Endodermal cell (in vitro differentiated cells): Measurements from ENCODE around the gene PTHLH. TPM values are rescaled to one million over a fixed set of nuclear protein-coding genes. Genes with fewer than 3 reads are reported as not detected.

Source experiments
- DNase-seq: peaks from one replicate; pipeline ENCODE4 v3.0.0-alpha.2; 2017
- H3K27ac ChIP-seq: 2 replicates; pipeline ENCODE4 v1.5.1; 2013; ENCODE audit warnings: mild to moderate bottlenecking, low read depth, low read length, moderate library complexity
- H3K27me3 ChIP-seq: 2 replicates; pipeline ENCODE4 v1.6.1; 2013; ENCODE audit warnings: mild to moderate bottlenecking, low read length, moderate library complexity; ENCODE audit not compliant: insufficient read depth, control insufficient read depth, poor library complexity, severe bottlenecking
- H3K36me3 ChIP-seq: 2 replicates; pipeline ENCODE4 v1.7.0; 2013; ENCODE audit warnings: mild to moderate bottlenecking, low read length, moderate library complexity; ENCODE audit not compliant: control insufficient read depth, insufficient read depth
- H3K4me1 ChIP-seq: one replicate; pipeline ENCODE4 v1.7.0; 2013; ENCODE audit warnings: low read length; ENCODE audit not compliant: control insufficient read depth, insufficient read depth
- H3K4me3 ChIP-seq: 2 replicates; pipeline ENCODE4 v1.5.1; 2013; ENCODE audit warnings: mild to moderate bottlenecking, low read length, moderate library complexity
- H3K9ac ChIP-seq: 2 replicates; pipeline ENCODE4 v1.6.1; 2013; ENCODE audit warnings: mild to moderate bottlenecking, low read length, moderate library complexity; ENCODE audit not compliant: poor library complexity, severe bottlenecking; ENCODE audit errors: extremely low read depth
- H3K9me3 ChIP-seq: 2 replicates; pipeline ENCODE4 v1.6.1; 2013; ENCODE audit warnings: mild to moderate bottlenecking, low read length, moderate library complexity; ENCODE audit not compliant: control insufficient read depth
- H3K27ac Mint-ChIP-seq: 2 replicates; pipeline ENCODE4 v1.8.0; 2020; ENCODE audit warnings: mixed read lengths
- H3K27me3 Mint-ChIP-seq: 2 replicates; pipeline ENCODE4 v1.8.0; 2021; ENCODE audit warnings: mild to moderate bottlenecking, mixed read lengths; ENCODE audit not compliant: insufficient read depth
- H3K36me3 Mint-ChIP-seq: 2 replicates; pipeline ENCODE4 v1.8.0; 2020; ENCODE audit warnings: low read depth, mixed read lengths
- H3K4me1 Mint-ChIP-seq: 2 replicates; pipeline ENCODE4 v1.8.0; 2020; ENCODE audit warnings: mixed read lengths
- H3K4me3 Mint-ChIP-seq: 2 replicates; pipeline ENCODE4 v1.8.0; 2020; ENCODE audit warnings: mild to moderate bottlenecking, moderate library complexity, mixed read lengths
- H3K9me3 Mint-ChIP-seq: 2 replicates; pipeline ENCODE4 v1.8.0; 2020; ENCODE audit warnings: mild to moderate bottlenecking, mixed read lengths
- WGBS, 2 experiments: methylation state at CpG; one replicate each; pipeline versions ENCODE4 v1.1.5 to v1.1.7; 2013; ENCODE audit warnings: missing lambda C conversion rate in 2 of 2, mixed read lengths in 1 of 2; ENCODE audit not compliant: insufficient coverage in 1 of 2, insufficient read length in 1 of 2; 5-methylcytosine and 5-hydroxymethylcytosine counted together
- long read RNA-seq, 4 experiments: library from polyadenylated mRNA in 2 of 4; library from RNA in 1 of 4; library from capped mRNA in 1 of 4; stranded (forward) in 3 of 4; unstranded in 1 of 4; transcript quantifications; one replicate each; pipeline ENCODE4 v2.0.0, GENCODE V29; 2020 to 2021; ENCODE audit warnings: inconsistent platforms in 1 of 4
- polyA plus RNA-seq, 2 experiments: library from polyadenylated mRNA; stranded (reverse); fragments of 50-300 nt; gene quantifications; one replicate each; pipeline ENCODE4 v1.2.3, GENCODE V29; 2013
- total RNA-seq, 2 donors: library from RNA; stranded (reverse); fragmentation: NEBNext Ultra II Directional in 1 of 2; extraction: Animal tissue kit (Norgen Biotek cat#: 25700) in 1 of 2; gene quantifications; 2 replicates in 1 of 2; 3 replicates in 1 of 2; pipeline ENCODE4 v1.2.1, GENCODE V29; 2021
- TF ChIP-seq, protein P1 (sequence below): fragments of 200-600 bp; sonication (generic); conservative IDR thresholded peaks from 2 replicates; pipeline ENCODE4 v1.5.0; 2021; ENCODE audit warnings: antibody characterized with exemption, mild to moderate bottlenecking

The PTHLH gene
- not detected for total RNA-seq
- 0.39 TPM for polyA plus RNA-seq (2013, experiment 1 of 2)
- 0.99 TPM for polyA plus RNA-seq (2013, experiment 2 of 2)
- long read RNA-seq, experiment 1, result 0 reads
- long read RNA-seq, experiment 2, result 0 reads
- long read RNA-seq, experiment 3, result 0 reads
- long read RNA-seq, experiment 4, result 0 reads

- no peaks in the 10 kb centered on the region for H3K9me3 ChIP-seq
- no peak within 1 kb of the TSS for H3K27ac ChIP-seq
- H3K9ac ChIP-seq, result no peak within 1 kb of the TSS
- no peaks in the 10 kb centered on the region for H3K4me1 ChIP-seq
- no peak within 1 kb of the TSS for H3K4me3 ChIP-seq
- H3K9me3 Mint-ChIP-seq, result no peaks in the 10 kb centered on the region
- H3K36me3 Mint-ChIP-seq, result no peaks in the 10 kb centered on the region
- no peak within 1 kb of the TSS for H3K4me3 Mint-ChIP-seq
- no peaks in the 10 kb centered on the region for H3K36me3 ChIP-seq
- WGBS, 2 experiments, result 25 to 63% methylated on average over 1 of the region's 2 CpGs
- DNase-seq, result no peak
- H3K4me1 Mint-ChIP-seq, result peaks cover 32% of the 10 kb centered on the region
- H3K27me3 ChIP-seq, result peaks cover 98% of the 10 kb centered on the region
- peaks cover 97% of the 10 kb centered on the region for H3K27me3 Mint-ChIP-seq
- H3K27ac Mint-ChIP-seq, result no peak within 1 kb of the TSS
- TF ChIP-seq, protein P1, sequence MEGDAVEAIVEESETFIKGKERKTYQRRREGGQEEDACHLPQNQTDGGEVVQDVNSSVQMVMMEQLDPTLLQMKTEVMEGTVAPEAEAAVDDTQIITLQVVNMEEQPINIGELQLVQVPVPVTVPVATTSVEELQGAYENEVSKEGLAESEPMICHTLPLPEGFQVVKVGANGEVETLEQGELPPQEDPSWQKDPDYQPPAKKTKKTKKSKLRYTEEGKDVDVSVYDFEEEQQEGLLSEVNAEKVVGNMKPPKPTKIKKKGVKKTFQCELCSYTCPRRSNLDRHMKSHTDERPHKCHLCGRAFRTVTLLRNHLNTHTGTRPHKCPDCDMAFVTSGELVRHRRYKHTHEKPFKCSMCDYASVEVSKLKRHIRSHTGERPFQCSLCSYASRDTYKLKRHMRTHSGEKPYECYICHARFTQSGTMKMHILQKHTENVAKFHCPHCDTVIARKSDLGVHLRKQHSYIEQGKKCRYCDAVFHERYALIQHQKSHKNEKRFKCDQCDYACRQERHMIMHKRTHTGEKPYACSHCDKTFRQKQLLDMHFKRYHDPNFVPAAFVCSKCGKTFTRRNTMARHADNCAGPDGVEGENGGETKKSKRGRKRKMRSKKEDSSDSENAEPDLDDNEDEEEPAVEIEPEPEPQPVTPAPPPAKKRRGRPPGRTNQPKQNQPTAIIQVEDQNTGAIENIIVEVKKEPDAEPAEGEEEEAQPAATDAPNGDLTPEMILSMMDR, result no peak
Measured at GRCh38 chr12:27972721-27973120, at the start of gene PTHLH. Gene PTHLH (minus strand): TSS chr12:27972733. CDS start chr12:27969494, 3,239 bp downstream.

DNA sequence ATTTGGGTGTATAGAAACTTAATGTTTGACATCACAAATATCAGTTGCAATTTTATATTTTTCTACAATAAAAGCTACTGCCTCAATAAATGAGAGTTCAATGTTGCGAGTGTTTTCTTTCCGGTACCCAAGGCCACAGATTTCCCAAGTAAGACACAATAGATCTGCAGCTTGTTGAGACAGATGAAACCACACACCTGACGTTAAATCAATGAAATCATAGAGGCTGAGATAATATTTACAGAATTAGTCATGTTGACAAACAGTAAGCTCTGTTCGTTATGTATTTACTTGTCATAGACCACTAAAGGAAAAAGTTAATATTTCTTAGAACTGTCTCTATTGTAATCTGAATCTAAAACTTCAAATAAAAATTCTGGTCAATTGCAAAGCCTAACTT, 49.2 kb upstream of the PTHLH start:
- H3K36me3 ChIP-seq, result no peaks in the 10 kb centered on the region
- no peak for DNase-seq
- no peak overlapping the region for H3K27ac Mint-ChIP-seq
- H3K9ac ChIP-seq, result no peak overlapping the region
- H3K36me3 Mint-ChIP-seq, result no peaks in the 10 kb centered on the region
- H3K27me3 ChIP-seq, result no peaks in the 10 kb centered on the region
- H3K4me3 ChIP-seq, result no peak overlapping the region
- 95 to 100% methylated on average over 4 of the region's 4 CpGs for WGBS, 2 experiments
- TF ChIP-seq, protein P1, result no peak
- no peak overlapping the region for H3K4me3 Mint-ChIP-seq
- no peaks in the 10 kb centered on the region for H3K9me3 ChIP-seq
- H3K27ac ChIP-seq, result no peak overlapping the region
- H3K4me1 Mint-ChIP-seq, result no peaks in the 10 kb centered on the region
- H3K9me3 Mint-ChIP-seq, result no peaks in the 10 kb centered on the region
- no peaks in the 10 kb centered on the region for H3K27me3 Mint-ChIP-seq
- no peaks in the 10 kb centered on the region for H3K4me1 ChIP-seq

- Histone ChIP-seq H3K4me1 (no peaks in the 10 kb centered on the region), H3K36me3 (no peaks in the 10 kb centered on the region), H3K9ac (no peak overlapping the region), H3K27ac (no peak overlapping the region), H3K4me3 (no peak overlapping the region), H3K9me3 (no peaks in the 10 kb centered on the region), H3K27me3 (no peaks in the 10 kb centered on the region)
- no peak overlapping the region for H3K4me3 Mint-ChIP-seq
- WGBS, 2 experiments, result 76 to 80% methylated on average over 1 of the region's 1 CpG
- H3K27me3 Mint-ChIP-seq, result no peaks in the 10 kb centered on the region
- H3K27ac Mint-ChIP-seq, result no peak overlapping the region
- no peaks in the 10 kb centered on the region for H3K36me3 Mint-ChIP-seq
- H3K4me1 Mint-ChIP-seq, result no peaks in the 10 kb centered on the region
- no peak for DNase-seq
- TF ChIP-seq, protein P1, result no peak
- no peaks in the 10 kb centered on the region for H3K9me3 Mint-ChIP-seq
Measured at GRCh38 chr12:28017873-28018255, 45.3 kb upstream of the PTHLH start.
